SK-N-MC (cell line): Measurements from ENCODE around the gene KANSL1.

ENCODE experiments used
- EZH2 ChIP-seq: fragments of 200-600 bp; sonication (generic); IDR thresholded peaks from one replicate; pipeline ENCODE4 v1.6.1; 2017; ENCODE audit warnings: antibody characterized with exemption
- POLR2AphosphoS5 ChIP-seq: IDR thresholded peaks from 2 replicates; pipeline ENCODE4 v1.6.1; 2012; ENCODE audit warnings: mild to moderate bottlenecking, low read depth, low read length, borderline replicate concordance

GRCh38 chr17:46197530-46197929, 4.3 kb upstream of the KANSL1 start:
- TF ChIP-seq POLR2AphosphoS5, result no peak
- TF ChIP-seq EZH2, result no peak
